ENCODE data around the gene CBR3.

CBR3 gene

DNA sequence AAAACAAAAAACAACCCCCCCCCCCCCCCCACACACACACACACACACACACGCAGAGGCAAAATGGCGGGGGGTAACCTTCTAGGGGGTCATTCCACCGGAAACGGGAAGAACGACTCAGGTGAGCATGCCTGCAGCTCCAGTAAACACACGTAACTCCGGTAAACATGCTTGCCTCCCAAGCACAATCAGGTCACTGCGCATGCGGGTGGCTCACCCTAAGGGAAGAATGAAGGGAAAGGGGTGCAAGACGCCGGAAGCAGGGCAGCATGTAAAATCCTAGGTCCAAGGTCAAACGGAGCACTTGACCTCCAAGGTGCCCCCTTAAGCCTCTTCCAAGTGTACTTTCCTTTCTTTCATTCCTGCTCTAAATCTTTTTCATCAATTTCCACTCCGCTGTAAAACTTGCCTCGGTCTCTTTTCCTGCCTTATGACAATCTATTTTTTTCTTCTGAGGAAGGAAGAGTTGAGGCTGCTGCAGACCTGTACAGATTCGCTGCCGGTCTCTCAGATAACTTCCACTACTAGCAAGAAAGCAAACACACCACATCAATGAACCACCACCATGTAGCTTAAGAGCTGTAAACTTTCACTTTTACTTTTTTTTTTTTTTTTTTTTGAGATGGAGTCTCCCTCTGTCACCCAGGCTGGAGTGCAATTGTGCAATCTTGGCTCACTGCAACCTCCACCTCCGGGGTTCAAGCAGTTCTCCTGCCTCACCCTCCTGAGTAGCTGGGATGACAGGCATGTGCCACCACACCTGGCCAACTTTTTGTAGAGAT is 21.0 kb upstream of the CBR3 start:
- no peak for DNase-seq
- TF ChIP-seq CTCF (IDR thresholded peaks at IDR 0.05; ENCODE audit: low read depth, low read length), result no peak
- Histone ChIP-seq H3K4me3 (ENCODE audit: low read depth, low read length) (no peak overlapping the region), H3K27me3 (no peaks in the 10 kb centered on the region; the same call in 1 of the 2 replicates), H3K36me3 (no peaks in the 10 kb centered on the region), H3K4me1 (no peaks in the 10 kb centered on the region; the same call in 1 of the 2 replicates), H3K9me3 (no peaks in the 10 kb centered on the region)

GRCh38 chr21:36115138-36115730 is 19.6 kb upstream of the CBR3 start:
- no peak for TF ChIP-seq CTCF (IDR thresholded peaks at IDR 0.05; ENCODE audit: low read depth, low read length)
- H3K9me3 ChIP-seq, result no peaks in the 10 kb centered on the region
- no peaks in the 10 kb centered on the region for H3K27me3 ChIP-seq
- no peaks in the 10 kb centered on the region for H3K36me3 ChIP-seq
- no peak overlapping the region for H3K4me3 ChIP-seq (ENCODE audit: low read depth, low read length)
- no peak for DNase-seq
- no peaks in the 10 kb centered on the region; the same call in 1 of the 2 replicates for H3K4me1 ChIP-seq

DNA sequence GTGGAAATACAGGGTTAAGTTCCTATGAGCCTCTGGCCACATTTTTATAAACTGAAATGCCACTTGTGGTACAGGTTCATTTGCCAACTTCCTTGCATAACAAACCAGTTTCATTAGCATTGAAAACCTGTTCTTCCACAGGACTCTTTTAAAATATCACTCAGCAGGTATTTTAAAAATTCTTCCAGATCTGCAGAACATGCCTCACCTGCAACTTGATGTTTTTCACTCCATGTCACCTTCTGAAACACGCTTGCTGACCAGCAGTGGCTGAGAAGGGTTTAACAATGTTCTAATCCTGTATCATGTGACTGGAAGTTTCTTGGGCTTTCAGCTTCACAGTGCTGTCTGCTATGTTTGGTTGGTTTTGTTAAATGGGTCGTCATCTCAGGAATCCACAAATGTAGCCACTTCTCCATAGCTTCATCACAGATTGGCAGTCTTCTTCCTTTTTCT is 17.6 kb upstream of the CBR3 start:
- DNase-seq, result no peak
- no peaks in the 10 kb centered on the region for H3K27me3 ChIP-seq

DNA sequence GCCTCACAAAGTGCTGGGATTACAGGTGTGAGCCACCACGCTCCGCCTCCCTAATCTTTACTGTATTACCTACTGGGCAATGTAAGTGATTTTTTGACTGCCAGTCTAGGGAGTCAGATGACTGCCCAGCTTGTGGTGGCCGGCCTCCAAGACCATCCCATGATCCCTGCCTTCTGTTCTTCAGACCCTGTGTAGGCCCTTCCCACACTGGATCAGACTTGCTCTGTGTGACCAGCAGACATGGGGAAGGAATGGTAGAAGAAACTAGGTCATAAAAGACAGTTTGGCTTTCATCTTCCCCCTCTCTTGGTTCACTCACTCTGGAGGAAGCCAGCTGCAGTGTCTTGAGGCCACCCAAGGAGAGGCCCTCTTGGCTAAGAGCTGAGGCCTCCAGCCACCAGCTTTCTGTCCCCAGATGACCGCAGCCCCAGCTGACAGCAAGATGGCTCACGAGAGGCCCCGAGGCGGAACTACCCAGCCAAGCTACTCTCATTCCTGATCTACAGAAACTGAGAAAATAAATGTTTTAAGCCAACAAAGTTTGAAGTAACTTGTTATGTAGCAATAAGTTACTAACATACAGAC is 14.5 kb upstream of the CBR3 start:
- Histone ChIP-seq H3K9me3 (no peaks in the 10 kb centered on the region), H3K36me3 (no peaks in the 10 kb centered on the region), H3K4me3 (ENCODE audit: low read depth, low read length) (no peak overlapping the region), H3K27me3 (no peaks in the 10 kb centered on the region), H3K4me1 (no peaks in the 10 kb centered on the region)
- no peak for DNase-seq
- TF ChIP-seq CTCF (IDR thresholded peaks at IDR 0.05; ENCODE audit: low read depth, low read length), result no peak

More for the DNA sequence above, 17.6 kb upstream of the CBR3 start:
- H3K9me3 ChIP-seq, result no peaks in the 10 kb centered on the region
- TF ChIP-seq CTCF (IDR thresholded peaks at IDR 0.05; ENCODE audit: low read depth, low read length), result no peak
- H3K4me1 ChIP-seq, result no peaks in the 10 kb centered on the region; the same call in 1 of the 2 replicates
- H3K36me3 ChIP-seq, result no peaks in the 10 kb centered on the region
- no peak overlapping the region for H3K4me3 ChIP-seq (ENCODE audit: low read depth, low read length)

- H3K4me1 ChIP-seq, result no peaks in the 10 kb centered on the region
- no peaks in the 10 kb centered on the region for H3K27me3 ChIP-seq
- H3K36me3 ChIP-seq, result no peaks in the 10 kb centered on the region
- no peak overlapping the region for H3K4me3 ChIP-seq (ENCODE audit: low read depth, low read length)
- no peak for DNase-seq
- TF ChIP-seq CTCF (IDR thresholded peaks at IDR 0.05; ENCODE audit: low read depth, low read length), result peak; percentile 50
- H3K9me3 ChIP-seq, result no peaks in the 10 kb centered on the region
Measured at GRCh38 chr21:36122977-36123376, 11.9 kb upstream of the CBR3 start.

- Histone ChIP-seq H3K9me3 (no peaks in the 10 kb centered on the region), H3K4me3 (ENCODE audit: low read depth, low read length) (no peak overlapping the region), H3K4me1 (no peaks in the 10 kb centered on the region), H3K27me3 (no peaks in the 10 kb centered on the region), H3K36me3 (no peaks in the 10 kb centered on the region)
- no peak for TF ChIP-seq CTCF (IDR thresholded peaks at IDR 0.05; ENCODE audit: low read depth, low read length)
- DNase-seq, result no peak
Measured at GRCh38 chr21:36124395-36124794, 10.5 kb upstream of the CBR3 start.
